Measurements from ENCODE around the gene PDZD11.
"Not testable (repeated sequence)": the region's sequence is repeated elsewhere in the genome, so short reads cannot be mapped to it uniquely, and the experiment has no call there.

PDZD11 gene, protein sequence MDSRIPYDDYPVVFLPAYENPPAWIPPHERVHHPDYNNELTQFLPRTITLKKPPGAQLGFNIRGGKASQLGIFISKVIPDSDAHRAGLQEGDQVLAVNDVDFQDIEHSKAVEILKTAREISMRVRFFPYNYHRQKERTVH

DNA sequence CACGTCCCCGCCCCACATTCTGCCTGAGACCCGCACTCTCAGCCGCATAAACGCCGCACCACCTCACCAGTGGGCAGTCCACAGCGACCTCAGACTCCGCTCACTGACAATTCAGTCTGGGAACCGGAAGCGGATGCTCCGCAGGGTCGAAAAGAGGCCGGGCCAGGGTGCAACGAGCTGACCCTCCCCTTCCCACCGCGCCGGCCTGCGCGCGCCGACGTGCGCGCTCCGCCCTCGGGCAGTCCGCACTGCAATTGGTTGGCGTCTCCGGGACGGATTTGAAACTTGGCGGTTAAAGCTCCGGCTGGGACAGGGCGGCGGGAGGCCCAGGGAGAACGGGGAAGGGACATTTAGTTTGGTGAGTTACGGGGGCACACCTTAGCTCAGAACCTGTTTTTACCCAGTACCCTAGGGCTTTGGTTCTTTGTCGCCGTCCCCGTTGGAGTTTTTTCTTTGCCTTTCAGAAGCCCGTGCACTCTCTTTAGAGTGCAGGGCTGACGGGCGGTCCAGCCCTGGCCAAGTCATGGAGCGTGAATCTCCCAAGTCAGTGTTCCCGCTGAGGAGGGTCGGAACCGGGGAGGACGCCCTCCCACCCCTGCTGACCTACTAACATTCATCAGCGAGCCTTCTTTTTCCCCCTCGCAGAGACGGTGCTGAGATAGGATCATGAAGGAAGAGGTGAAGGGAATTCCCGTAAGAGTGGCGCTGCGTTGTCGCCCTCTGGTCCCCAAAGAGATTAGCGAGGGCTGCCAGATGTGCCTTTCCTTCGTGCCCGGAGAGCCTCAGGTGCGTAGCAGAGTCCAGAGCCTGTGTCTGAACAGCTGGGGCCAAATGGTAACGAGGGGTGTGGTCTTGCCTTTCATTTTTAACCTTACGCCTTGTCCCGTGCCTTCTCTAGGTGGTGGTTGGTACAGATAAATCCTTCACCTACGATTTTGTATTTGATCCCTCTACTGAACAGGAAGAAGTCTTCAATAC lies at the start of gene PDZD11, which contains the start of gene KIF4A:
PDZD11 (minus strand) TSS at position 135 of the 978 bp plus-strand sequence. CDS start 586 bp downstream, outside the sequence.
KIF4A (plus strand) TSS at position 312 of the 978 bp plus-strand sequence; CDS start at position 667, 355 bp downstream.
- peak; percentile 86 for DNase-seq

DNA sequence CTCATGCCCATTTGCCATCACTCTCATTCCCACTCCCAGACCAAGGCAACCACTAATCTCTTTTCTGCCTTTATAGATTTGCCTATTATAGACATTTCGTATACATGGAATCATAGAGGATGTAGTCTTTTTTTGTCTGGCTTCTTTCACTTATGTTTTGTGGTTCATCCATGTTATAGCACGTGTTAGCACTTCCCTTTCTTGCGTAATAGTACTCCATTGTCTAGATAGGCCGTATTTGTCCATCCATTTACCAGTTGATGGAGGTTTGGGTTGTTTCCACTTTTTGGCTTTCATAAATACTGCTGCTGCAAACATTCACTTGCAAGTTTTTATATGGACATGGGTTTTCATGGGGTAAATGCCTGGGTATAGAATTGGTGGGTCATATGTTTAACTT lies 48.6 kb upstream of the PDZD11 start:
- no peak for DNase-seq

DNA sequence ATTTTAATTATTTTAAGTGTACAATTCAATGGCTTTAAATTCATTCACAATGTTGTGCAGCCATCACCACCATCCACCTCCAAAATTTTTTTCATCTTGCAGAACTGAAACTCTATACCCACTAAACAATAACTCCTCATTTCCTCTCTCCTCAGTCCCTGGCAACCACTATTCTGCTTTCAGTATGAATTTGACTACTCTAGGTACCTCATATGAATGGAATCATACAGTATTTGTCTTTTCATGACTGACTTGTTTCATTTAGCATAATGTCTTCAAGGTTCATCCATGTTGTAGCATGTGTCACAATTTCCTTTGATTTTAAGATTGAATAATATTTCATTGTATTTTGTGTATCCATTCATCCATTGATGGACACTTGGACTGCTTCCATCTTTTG lies 47.0 kb upstream of the PDZD11 start:
- no peak for DNase-seq

DNA sequence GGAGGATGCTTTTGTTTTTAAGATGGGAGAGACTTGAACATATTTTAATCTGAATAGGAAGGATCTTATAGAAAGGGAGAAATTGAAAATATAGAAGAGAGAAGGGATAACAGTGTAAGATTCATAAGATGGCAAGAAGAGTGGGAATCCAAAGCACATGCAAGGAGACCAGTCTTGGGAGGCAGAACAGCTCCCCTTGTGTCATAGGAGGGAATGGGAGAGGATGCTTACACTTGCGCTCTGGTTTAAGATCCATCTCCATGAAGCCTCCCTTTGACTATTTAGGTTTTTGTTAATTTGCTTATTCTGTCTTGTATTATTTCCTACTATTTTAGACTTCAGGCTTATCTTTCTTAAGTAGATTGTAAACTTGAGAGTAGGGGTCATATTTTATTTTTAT lies 42.9 kb upstream of the PDZD11 start:
- DNase-seq = no peak

DNA sequence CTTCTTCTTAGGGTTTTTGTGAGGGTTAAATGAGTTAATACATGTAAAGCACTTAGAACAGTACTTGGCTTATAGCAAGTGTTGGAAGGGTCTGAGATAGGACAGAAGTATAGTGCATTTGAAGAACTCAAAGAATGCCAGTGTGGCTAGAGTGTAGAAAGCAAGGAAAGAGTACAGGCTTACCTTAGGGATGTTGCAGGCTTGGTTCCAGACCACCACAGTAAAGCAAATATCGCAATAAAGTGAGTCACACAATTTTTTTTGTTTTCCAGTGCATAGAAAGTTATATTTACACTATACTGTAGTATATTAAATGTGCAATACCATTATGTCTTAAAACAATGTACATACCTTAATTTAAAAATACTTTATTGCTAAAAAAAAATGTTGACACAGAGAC lies 41.4 kb upstream of the PDZD11 start:
- no peak for DNase-seq

DNA sequence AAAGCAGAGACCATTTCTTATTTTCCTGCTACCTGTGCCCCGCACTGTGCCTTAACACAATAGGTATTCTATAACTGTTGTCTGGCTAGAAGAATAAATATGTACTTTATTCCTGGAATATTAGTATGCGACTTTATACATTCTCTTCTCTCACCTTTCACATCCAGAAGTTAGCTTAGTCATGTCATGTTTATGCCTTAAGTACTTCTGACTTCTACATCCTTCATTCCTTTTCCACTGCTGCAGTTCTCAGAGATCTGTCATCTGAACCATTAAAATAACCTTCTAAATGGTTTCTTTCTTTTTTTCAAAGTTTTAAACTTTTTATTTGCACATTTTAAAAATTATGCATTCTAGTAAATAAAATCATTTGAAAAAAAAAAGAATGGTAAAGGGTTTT lies 34.6 kb upstream of the PDZD11 start:
- no peak for DNase-seq

DNA sequence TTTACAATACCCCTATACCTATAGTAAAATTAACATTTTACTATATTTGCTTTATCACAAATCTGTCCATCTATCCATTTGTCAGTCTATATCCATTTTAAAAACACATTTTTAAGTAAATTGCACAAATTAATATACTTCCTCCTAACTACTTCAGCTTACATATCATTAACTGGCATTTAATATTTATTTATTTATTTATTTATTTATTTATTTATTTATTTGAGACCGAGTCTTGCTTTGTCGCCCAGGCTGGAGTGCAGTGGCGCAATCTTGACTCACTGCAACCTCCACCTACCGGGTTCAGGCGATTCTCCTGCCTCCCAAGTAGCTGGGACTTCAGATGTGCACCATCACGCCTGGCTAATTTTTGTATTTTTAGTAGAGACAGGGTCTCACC lies 33.9 kb upstream of the PDZD11 start:
- not testable (repeated sequence) for DNase-seq

DNA sequence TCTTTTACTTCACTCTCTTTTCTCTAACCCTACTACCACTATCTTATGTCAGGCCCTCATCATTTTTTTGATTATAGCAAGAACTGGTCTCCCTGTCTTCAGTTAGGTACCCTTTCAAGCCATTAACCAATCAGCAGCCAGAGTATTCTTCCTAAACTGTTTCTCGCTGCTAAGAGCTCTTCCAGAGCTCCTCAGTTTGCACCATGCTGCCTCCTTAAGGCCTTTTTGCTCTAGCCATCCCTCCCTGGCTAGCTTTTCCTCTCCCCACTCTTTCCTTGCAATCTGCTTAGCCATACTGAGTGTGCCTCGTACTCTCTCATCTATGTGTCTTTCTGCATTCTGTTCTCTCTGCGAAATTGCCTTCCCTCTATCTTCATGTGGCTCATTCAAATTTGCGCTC lies 33.1 kb upstream of the PDZD11 start:
- no peak for DNase-seq

DNA sequence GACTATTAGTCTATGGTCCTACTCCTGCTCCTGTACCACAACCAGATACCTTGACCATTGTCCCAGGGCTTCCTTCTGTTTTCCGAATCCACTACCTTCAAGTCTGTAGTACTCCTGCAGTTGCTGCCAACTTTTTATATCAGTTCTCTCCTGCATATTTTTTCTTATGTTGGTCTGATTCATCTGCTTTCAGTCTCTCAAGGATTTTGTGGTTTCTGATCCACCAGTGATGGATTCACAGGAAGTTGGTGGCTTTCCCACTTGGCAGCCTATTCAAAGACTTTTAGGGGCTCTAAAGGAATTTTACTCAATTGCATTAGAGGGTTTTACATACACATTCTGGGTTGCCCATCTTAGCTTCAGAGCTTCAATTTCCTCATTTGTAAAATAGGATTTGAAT lies 23.8 kb upstream of the PDZD11 start:
- no peak for DNase-seq

DNA sequence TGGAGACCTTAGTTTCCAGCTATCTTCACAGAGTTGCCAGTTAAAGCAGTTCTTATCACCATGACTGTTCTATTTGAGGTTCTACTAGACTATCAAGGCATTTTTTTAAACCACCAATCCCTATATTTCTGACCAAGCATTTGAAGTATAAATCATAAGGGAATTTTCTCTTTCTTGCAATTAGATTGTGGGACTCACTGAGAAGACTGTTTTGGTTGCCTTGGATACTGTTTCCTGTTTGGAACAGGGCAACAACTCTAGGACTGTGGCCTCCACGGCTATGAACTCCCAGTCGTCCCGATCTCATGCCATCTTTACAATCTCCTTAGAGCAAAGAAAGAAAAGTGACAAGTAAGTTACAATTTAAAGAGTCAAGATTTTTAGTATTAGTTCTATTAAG lies 12.0 kb upstream of the PDZD11 start:
- DNase-seq = no peak

DNA sequence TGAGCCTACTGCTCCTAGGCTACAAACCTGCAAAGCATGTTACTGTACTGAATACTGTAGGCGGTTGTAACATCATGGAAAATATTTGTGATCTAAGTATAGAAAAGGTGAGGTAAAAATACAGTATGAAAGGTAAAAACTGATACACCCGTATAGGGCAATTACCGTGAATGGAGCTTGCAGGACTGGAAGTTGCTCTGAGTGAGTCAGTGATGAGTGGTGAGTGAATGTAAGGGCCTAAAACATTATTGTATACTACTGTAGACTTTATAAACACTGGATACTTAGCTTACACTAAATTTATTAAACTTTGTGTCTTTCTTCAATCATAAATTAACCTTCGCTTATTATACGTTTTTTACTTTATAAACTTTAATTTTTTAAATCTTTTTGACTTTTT lies 3.9 kb upstream of the PDZD11 start:
- DNase-seq = no peak

DNA sequence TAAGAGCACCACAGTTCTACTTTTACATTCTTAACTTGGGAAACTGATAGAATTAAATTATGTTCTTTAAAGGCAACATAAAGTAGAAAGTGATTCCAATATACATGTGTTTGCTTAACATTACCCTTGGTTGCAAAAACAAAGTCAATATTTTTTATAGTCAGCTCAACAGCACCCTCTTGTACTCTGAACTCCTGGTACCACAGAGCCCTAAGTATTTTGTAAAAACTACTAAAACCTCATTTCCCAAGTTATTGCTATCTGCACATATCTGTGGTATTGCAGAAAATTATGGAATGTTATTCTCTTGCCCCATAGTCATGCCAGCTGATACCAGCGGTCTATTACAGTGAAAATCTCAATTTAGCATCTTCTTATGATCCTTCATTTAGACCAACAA lies 3.1 kb upstream of the PDZD11 start:
- no peak for DNase-seq

DNA sequence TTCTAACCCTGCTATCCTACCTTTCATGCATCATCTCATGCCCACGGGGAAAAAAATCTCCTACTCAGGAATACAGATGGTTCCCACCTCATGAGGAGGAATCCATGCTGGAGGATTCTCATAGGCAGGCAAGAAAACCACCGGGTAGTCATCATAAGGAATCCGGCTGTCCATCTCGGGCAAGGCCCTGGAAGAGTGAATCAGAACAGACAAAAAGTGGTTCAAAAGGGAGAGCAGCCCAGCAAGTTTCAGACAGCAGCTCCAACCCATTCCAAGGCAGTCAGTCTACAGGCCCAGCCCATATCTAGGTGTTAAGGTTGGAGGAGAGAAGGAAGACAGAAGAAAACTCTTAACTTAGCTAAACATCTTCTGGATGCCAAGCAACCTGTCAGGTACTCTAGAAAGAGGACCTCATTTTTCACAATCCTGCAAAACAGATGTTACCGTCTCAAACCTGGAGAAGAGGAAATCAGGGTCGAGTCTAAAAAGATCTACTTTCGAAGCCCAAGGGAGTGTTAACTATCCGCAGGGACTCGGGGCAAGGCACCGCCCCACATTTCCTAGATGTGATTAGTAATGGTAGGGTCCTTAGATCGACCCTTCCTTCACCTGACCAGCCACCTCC lies 447 bp downstream of the PDZD11 start:
- DNase-seq = no peak

DNA sequence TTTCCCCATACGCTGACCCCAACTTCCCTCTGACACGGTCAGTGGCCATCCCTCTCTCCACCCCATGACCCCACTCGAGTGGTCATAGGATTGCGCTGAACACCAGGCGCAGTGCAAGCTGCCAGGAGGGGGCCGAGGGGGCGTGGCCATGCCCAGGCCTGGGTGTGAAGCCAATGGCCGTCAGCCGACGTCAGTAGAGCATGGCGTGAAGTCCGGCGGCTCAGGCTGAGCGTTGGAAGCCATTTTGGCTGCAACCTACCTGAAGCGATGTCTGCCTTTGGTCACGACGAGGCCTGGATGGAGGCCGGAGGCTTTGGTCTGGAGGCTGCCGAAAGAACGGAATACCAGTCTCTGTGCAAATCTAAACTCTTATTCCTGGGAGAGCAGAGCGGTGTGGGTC lies 7.8 kb downstream of the PDZD11 start, which contains the start of gene RAB41:
RAB41 (plus strand) TSS at position 222 of the 400 bp plus-strand sequence; CDS start at position 268, 46 bp downstream.
- DNase-seq = no peak

DNA sequence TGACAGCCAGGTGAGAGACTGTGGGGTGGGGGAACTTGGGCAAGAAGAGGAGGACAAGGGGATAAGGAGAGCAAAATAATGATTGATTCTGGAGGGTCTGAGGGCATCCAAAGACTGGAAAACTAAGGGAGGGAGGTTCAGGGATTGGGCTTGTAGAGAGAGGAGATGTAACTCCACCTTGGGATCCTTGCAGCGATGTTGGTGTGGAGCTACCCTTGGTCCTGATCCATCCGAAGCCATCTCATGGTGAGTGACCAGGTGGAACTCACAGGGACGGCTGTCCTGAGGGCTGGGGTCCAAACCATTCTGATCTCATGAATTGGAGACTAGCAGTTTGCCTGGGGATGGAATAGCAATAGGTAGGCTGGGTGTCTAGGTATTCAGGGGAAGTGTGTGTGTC lies 9.2 kb downstream of the PDZD11 start:
- no peak for DNase-seq

DNA sequence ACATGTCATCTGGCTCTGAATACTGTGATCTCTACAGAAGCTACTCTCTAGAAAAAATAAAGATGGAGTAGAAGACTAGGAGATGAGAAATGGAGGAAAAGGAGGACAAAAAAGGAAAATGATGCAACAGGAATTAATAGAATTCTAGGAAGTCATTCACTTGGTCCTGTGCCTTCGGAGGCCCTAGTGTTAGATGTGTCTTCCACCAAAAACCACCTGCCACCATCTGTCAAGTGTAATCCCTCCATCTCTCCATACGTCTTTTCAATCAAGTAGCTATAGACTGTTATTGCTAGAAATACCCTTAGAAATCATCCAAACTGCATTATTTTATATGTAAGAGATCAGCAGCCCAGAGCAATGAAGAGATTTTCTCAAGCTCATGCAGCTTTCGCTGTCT lies 10.6 kb downstream of the PDZD11 start:
- no peak for DNase-seq

DNA sequence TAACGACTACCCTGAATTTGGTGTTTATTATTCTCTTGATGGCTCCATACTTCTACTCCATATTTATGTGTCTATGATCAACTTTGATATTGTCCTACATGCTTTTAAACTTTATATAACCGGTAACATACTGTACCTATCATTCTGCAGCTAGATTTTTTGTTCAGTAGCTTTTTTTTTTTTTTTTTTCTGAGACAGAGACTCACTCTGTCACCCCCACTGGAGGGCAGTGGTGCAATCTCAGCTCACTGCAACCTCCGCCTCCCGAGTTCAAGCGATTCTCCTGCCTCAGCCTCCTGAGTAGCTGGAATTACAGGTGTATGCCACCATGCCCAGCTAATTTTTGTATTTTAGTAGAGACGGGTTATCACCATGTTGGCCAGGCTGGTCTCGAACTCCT lies 15.7 kb downstream of the PDZD11 start:
- not testable (repeated sequence) for DNase-seq

DNA sequence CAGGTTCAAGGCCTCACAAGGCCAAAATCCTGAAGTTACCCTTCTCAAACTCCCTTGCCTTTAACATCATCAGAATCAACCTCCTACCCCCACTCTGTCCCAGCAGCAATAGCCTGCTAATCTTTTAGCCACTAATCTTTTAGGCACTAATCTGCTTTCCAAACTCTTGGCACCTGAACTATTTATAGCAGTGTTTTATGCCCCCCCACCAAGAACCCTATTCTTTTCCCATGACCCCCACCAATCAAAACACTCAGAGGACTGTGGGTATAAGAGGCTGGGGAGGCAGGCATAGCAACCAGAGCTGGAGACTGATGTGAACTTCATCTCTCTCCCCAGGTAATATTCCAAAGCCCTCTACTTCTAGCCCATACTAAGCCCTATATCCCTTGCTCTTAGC lies 21.7 kb downstream of the PDZD11 start, which contains the start of gene ARR3:
ARR3 (plus strand) TSS at position 301 of the 400 bp plus-strand sequence. CDS start 1,052 bp downstream, outside the sequence.
- no peak for DNase-seq

DNA sequence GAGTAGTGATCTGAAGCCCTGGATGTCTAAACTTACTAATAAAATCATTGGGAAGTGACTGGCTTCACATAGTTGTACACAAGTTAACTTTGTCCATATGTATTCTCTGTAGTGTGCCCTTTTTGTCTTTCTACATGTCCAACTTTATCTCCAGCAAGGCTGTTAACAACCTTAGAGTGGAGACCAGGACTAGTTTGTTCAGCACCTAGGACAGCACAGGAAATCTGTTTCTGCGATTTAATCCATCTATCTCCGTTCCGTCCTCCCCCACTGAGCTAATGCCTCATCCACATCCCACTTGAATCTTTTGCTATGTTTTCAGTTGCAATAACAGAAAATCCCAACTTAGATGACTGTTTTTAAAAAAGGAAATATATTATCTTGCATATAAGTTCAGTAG lies 24.9 kb downstream of the PDZD11 start:
- no peak for DNase-seq

DNA sequence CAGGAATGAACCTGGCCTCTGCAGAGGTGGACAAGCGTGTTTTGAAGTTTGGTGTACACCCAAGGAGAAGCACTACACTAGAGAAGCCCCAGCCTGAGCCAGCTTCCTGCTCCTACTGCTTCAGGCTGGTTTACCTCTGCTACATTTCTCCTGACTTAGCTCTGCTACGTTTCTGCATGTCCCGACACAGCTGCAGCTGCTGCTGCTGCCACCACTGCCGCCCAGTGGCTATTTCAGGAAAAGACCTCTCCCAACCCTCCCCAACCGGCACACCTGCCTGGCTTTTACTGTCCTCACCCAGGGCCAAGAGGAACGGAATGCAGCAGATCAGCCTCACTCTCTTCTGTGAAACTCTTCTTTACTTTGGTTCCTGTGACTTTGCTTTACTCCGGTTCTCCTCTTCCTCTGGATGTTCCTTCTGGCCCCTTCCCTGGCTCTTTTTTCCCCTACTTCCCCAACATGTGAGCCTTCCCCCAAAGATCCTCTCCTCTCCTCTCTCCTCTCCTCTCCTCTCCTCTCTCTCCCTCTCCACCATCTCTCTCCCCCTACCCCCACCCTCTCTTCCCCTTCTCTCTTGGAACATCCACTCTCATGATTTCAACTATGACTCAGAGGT lies 26.7 kb downstream of the PDZD11 start:
- peak; percentile 62 for DNase-seq

DNA sequence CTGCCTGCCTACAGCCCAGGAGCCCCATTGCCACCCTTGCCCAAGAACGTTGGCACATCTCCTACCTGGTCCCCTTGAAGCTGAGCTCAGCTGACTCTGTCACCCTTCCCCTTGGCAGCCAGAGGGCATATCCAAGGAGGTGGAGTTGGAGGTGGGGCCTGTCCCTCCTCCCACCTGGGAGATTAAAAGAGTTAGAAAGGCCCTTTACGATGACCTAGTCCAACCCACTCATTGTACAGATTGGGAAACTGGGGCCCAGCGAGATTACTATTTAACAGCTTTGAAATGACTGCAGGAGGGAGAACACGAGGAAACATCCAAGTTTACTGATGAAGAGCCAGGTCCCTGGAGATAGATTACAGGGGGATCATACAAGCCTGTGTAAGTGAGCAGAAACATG lies 29.6 kb downstream of the PDZD11 start, which contains the start of gene P2RY4:
P2RY4 (minus strand) TSS at position 101 of the 400 bp plus-strand sequence. CDS start 580 bp downstream, outside the sequence.
- no peak for DNase-seq

DNA sequence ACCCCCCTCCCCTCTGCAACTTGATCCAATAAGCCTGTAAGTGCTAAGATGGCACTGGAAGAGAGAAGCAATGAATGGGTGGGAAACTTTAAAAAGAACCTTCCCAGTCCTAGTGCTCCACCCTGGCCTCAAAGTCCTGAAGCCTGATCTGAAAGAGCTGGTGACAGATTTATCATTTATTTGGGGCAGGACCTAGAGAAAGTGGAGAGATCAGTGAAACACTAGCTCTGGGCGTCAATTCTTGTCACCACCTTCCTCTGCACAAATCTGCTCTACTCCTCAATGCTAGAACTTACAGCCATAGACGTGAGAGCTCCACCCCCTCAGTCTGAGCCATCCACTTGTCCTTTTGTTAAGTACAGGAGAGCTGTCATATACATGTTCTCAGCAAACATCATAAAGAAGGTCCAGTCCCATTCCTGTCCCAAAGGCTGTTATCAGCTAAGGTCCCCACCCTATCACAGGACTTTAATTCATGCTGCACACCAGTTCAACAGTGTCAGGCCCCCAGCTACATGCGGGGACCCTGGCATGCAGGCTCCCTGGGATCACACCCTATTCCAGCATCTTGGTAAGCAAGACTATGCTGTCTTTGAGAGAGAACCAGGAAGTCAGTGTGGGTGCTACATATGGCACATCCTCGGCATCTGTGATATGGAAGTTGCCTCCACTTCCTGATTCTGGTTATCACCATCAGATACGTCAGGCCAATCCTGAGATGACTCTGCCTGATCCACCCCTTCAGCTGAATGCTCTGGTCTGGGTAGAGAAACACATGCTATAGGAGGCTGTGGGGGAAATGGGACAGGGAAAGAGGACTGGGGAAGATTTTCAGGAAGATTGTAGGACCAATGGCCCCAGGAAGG lies 32.1 kb downstream of the PDZD11 start:
- no peak for DNase-seq

All from activated CD4-positive, alpha-beta T cell treated with anti-CD3 and anti-CD28 coated beads for 48 hours (primary cell).